Activated naive CD4-positive, alpha-beta T cell treated with anti-CD3 and anti-CD28 coated beads, Interleukin-2, amount 10 ng/mL, durations not matched to agents 5 hours and 36 hours (primary cell): ENCODE measurements around the gene TRAPPC4. TPM values are rescaled to one million over a fixed set of nuclear protein-coding genes. Genes with fewer than 3 reads are reported as not detected.

Source experiments
- microRNA-seq: library from miRNA; unstranded; fragments of <30 nt; microRNA quantifications from one replicate; pipeline ENCODE4 v1.2.0, GENCODE V29; 2022; ENCODE audit warnings: borderline microRNAs expressed, borderline replicate concordance
- total RNA-seq, 2 experiments: library from RNA; stranded (reverse); gene quantifications; one replicate each; pipeline ENCODE4 v1.2.3, GENCODE V29; 2021

TRAPPC4 gene
- 10 to 100 TPM; 49.5 to 54.4 TPM for total RNA-seq

DNA sequence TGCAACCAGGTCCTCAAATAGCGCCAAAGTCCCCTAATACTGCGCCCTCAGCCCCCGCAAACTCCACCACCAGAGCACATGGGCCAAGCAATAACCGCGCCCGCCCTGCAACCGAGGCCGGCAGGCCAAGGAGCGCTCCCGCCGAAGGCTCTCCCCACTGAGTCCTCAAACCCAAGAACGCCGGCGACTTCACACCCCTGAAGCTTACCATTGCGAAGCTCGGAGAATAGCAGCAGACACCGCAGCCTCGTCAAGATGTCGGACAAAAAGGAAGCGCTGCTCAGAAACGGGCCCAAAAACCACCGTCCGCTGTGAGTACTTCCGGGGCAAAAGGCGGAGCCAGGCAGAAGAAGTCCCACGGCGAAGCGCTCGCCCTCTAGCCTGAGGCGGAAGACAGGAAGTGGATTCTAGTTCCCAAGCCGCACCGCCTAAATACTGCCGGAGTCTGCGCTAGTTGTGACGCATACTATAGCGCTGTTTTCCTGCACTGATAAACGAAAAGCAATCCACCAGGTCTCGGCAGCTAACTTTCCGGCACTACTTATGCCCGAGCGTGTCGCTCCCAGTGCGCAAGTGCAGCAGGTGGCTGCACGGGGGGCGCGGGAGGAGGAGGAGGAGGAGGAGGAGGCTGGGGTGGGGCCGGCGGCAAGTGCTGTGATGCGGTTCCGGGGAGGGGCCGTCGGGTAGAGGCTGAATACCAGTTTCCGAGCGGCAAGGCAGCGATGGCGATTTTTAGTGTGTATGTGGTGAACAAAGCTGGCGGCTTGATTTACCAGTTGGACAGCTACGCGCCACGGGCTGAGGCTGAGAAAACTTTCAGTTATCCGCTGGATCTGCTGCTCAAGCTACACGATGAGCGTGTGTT, at the start of gene TRAPPC4, which contains the start of gene RPS25:
Gene TRAPPC4 (plus strand): TSS at position 693 of the 865 bp plus-strand sequence. CDS start 30 bp downstream, at position 723.
Gene RPS25 (minus strand): TSS at position 270 of the 865 bp plus-strand sequence. CDS start 59 bp downstream, at position 211.

DNA sequence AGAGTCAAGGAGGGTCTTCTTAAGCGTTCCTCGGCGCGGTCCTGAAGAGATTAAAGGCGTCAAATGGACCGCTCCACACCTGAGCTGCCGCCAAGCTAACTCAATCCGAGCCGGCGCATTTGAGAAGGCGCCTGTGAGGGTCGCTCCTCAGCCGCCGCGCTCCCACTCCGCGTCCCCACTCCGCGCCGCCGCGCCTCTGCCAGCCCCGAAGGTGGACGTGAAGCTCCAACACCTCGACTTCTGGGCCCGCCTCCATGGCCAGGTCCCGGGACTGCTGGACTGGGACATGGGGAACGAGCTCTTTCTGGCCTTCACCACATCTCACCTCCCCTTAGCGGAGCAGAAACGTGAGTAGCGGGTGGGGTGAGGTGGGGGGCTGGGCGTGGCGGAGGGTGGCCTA, 46.9 kb upstream of the TRAPPC4 start, which contains the start of gene FOXR1:
Gene FOXR1 (plus strand): TSS at position 116 of the 400 bp plus-strand sequence. CDS start 171 bp downstream, at position 287.

GRCh38 chr11:118997627-118998387, 20.8 kb upstream of the TRAPPC4 start, which contains the start of gene CENATAC:
Gene CENATAC (plus strand): TSS chr11:118998138. CDS start chr11:118998198, 60 bp downstream.

DNA sequence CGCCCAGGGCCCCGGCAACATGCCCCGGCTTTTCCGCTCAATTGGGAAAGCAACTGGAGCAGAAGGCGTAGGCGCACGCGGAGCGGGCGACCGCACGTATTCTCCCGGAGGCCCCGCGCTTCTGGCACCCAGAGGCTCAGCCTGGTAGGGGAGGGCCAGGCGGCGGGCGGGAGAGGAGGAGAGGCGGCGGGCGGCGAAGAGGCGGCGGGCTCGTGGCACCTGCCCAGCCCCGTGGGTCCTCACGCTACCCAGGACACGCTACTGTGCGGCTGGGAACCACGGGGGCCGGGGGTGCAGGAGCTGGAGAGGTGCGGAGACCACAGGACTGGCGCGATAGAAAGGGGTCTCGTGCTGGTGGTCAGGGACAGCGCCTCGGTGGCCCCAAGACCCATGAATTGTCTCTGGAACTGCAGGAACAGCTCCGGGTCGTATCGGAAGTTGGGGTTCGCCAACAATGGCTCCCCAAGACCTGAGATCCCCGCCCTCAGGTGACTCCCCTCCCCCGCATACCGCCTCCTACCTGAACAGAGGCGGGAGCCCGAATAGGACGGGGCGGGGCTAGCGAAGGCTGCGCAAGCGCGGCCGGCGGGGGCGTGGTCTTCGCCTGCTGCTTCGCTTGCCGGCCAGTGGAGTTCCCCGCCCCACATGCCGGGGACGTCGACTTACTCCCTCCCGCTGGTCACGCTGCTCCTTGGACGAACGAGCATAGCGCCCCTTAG, 11.9 kb downstream of the TRAPPC4 start, which contains the start of gene SLC37A4:
Gene SLC37A4 (minus strand): TSS at position 549 of the 719 bp plus-strand sequence.

GRCh38 chr11:119057000-119057769, 38.6 kb downstream of the TRAPPC4 start, which contains the start of gene HYOU1:
Gene HYOU1 (minus strand): TSS chr11:119057205. CDS start chr11:119056160, 1,045 bp downstream.

GRCh38 chr11:119067371-119068222, 49.0 kb downstream of the TRAPPC4 start, which contains the start of gene VPS11:
Gene VPS11 (plus strand): TSS chr11:119067818. CDS start chr11:119067824, 6 bp downstream.

Small RNA genes lying within 50 kb of the gene (microRNA-seq; reads per million reads assigned to microRNA genes)
- not detected for gene MIR3656

Other genes with a start within 250 kb of the TRAPPC4 start
- gene DDX6, start 227.6 kb upstream of the TRAPPC4 start, total RNA-seq = 100 to 1,000 TPM; 172 to 174 TPM
- gene CXCR5, start 134.9 kb upstream of the TRAPPC4 start, total RNA-seq = under 1 TPM; 0.17 to 0.20 TPM
- gene BCL9L, start 92.8 kb upstream of the TRAPPC4 start, total RNA-seq = 10 to 100 TPM; 96.7 to 99.1 TPM
- not detected for gene UPK2, start 62.5 kb upstream of the TRAPPC4 start, total RNA-seq
- gene FOXR1, start 47.0 kb upstream of the TRAPPC4 start, total RNA-seq = not detected
- gene CENATAC, start 20.6 kb upstream of the TRAPPC4 start, total RNA-seq = 10 to 100 TPM; 41.0 to 47.5 TPM
- 1,000 to 10,000 TPM; 1,829 to 1,882 TPM for gene RPS25, start 423 bp upstream of the TRAPPC4 start, total RNA-seq
- gene SLC37A4, start 12.1 kb downstream of the TRAPPC4 start, total RNA-seq = 10 to 100 TPM; 20.0 to 20.4 TPM
- 100 to 1,000 TPM; 111 to 123 TPM for gene HYOU1, start 38.4 kb downstream of the TRAPPC4 start, total RNA-seq
- 10 to 100 TPM; 34.2 to 36.2 TPM for gene VPS11, start 49.1 kb downstream of the TRAPPC4 start, total RNA-seq
- 10 to 100 TPM; 16.4 to 16.7 TPM for gene HMBS, start 66.1 kb downstream of the TRAPPC4 start, total RNA-seq
- 10 to 100 TPM; 46.7 to 49.2 TPM for gene DPAGT1, start 83.1 kb downstream of the TRAPPC4 start, total RNA-seq
- 10 to 100 TPM; 28.3 to 28.4 TPM for gene C2CD2L, start 88.6 kb downstream of the TRAPPC4 start, total RNA-seq
- 10 to 100 TPM; 47.6 to 48.7 TPM for gene HINFP, start 102.8 kb downstream of the TRAPPC4 start, total RNA-seq
- not detected for gene ABCG4, start 130.3 kb downstream of the TRAPPC4 start, total RNA-seq
- 10 to 100 TPM; 24.2 to 24.3 TPM for gene NLRX1, start 150.0 kb downstream of the TRAPPC4 start, total RNA-seq
- under 1 TPM; 0.51 to 0.81 TPM for gene NHERF4, start 166.7 kb downstream of the TRAPPC4 start, total RNA-seq
- 10 to 100 TPM; 41.3 to 47.0 TPM for gene CBL, start 187.6 kb downstream of the TRAPPC4 start, total RNA-seq